K562 (cell line): ENCODE data around the gene PLPP7. TPM values are rescaled to one million over a fixed set of nuclear protein-coding genes. Genes with fewer than 3 reads are reported as not detected.
A peak's percentile ranks its signal among the peaks of the same experiment; 100 is the strongest.

Source experiments
- ATAC-seq: fragments of 200-7000 bp; cut with Tn5 transposase; 3 replicates; pipeline ENCODE4 v1.9.1; 2020; ENCODE audit warnings: moderate library complexity
- BruUV-seq: library from RNA; stranded (reverse); fragments of 400-500 nt; replicated peaks from 2 replicates; lab custom pipeline; 2021; lab: Mats Ljungman, UMichigan
- CTCF ChIA-PET: fragments of 300-600 bp; formaldehyde crosslinking; extraction: SDS; loops from one replicate; lab custom pipeline; 2021; ENCODE audit warnings: low intra/inter-chr PET ratio; lab: Yijun Ruan, JAX
- POLR2A ChIA-PET: fragments of 300-600, 350-650 bp; sonication (Branson Sonifier 250); formaldehyde crosslinking; extraction: SDS; loops from one replicate; lab custom pipeline; 2021; ENCODE audit warnings: antibody characterized with exemption, inconsistent platforms; lab: Yijun Ruan, JAX
- DNase-seq, 4 experiments: peaks; one replicate each; pipeline versions ENCODE4 v3.0.0 to v3.0.0-alpha.2; 2011 to 2018; ENCODE audit warnings: low spot score in 3 of 4, mixed read lengths in 3 of 4; ENCODE audit errors: extremely low read depth in 1 of 4
- FAIRE-seq: peaks from 2 replicates; lab custom pipeline; 2011; peaks lifted over from hg19 to GRCh38; lab: Jason Lieb, UNC
- H2AFZ ChIP-seq: 2 replicates; pipeline ENCODE4 v1.6.0; 2011; ENCODE audit warnings: low read depth, low read length, control low read depth, inconsistent platforms
- H3K27ac ChIP-seq: fragments of 200-600 bp; 3 replicates; pipeline ENCODE4 v1.8.0; 2011; ENCODE audit warnings: low read depth, mild to moderate bottlenecking, control low read depth, inconsistent platforms, low read length, moderate library complexity, mixed read lengths; ENCODE audit errors: extremely low read depth
- H3K27me3 ChIP-seq, 2 experiments: fragments of 300-600 bp in 1 of 2; 2 replicates in 1 of 2; 3 replicates in 1 of 2; pipeline versions ENCODE4 v1.6.0 to v1.8.0; 2011; ENCODE audit warnings: inconsistent platforms in 2 of 2, low read length in 2 of 2, mild to moderate bottlenecking in 1 of 2, mixed read lengths in 1 of 2, moderate library complexity in 1 of 2; ENCODE audit not compliant: control insufficient read depth in 2 of 2, insufficient read depth in 2 of 2
- H3K36me3 ChIP-seq: fragments of 300-600 bp; 3 replicates; pipeline ENCODE4 v1.8.0; 2011; ENCODE audit warnings: mild to moderate bottlenecking, low read length, inconsistent platforms; ENCODE audit not compliant: control insufficient read depth, insufficient read depth
- H3K4me1 ChIP-seq, 2 experiments: fragments of 200-600 bp in 1 of 2; replicated peaks in 1 of 2; 2 replicates in 1 of 2; 3 replicates in 1 of 2; pipeline versions ENCODE4 v1.5.1 to v1.8.0; 2011; ENCODE audit warnings: inconsistent platforms in 2 of 2, low read length in 2 of 2, mild to moderate bottlenecking in 1 of 2, mixed read lengths in 1 of 2, moderate library complexity in 1 of 2; ENCODE audit not compliant: control insufficient read depth in 2 of 2, insufficient read depth in 2 of 2
- H3K4me2 ChIP-seq: 2 replicates; pipeline ENCODE4 v1.6.1; 2011; ENCODE audit warnings: low read length, control low read depth, inconsistent platforms, mixed read lengths; ENCODE audit not compliant: insufficient read depth
- H3K4me3 ChIP-seq: fragments of 200-600 bp; sonication (generic), shearing (Covaris generic); 2 replicates; pipeline ENCODE4 v1.5.1; 2016; ENCODE audit warnings: control low read depth, inconsistent platforms
- H3K79me2 ChIP-seq: fragments of 200-600 bp; 3 replicates; pipeline ENCODE4 v1.8.0; 2011; ENCODE audit warnings: low read length, inconsistent platforms; ENCODE audit not compliant: control insufficient read depth, insufficient read depth
- H3K9ac ChIP-seq, 2 experiments: 2 replicates each; pipeline versions ENCODE4 v1.6.0 to v1.6.1; 2011; ENCODE audit warnings: low read depth in 2 of 2, low read length in 2 of 2, control low read depth in 1 of 2, inconsistent platforms in 1 of 2, mild to moderate bottlenecking in 1 of 2, mixed read lengths in 1 of 2; ENCODE audit not compliant: insufficient read depth in 1 of 2
- H3K9me1 ChIP-seq: one replicate; pipeline ENCODE4 v1.6.0; 2011; ENCODE audit warnings: inconsistent platforms, mild to moderate bottlenecking, low read length, moderate library complexity; ENCODE audit not compliant: control insufficient read depth, insufficient read depth
- H3K9me3 ChIP-seq: replicated peaks from 2 replicates; pipeline ENCODE4 v1.5.1; 2011; ENCODE audit warnings: low read depth, low read length, inconsistent platforms; ENCODE audit not compliant: control insufficient read depth, insufficient read depth
- H4K20me1 ChIP-seq: replicated peaks from 2 replicates; pipeline ENCODE4 v1.6.1; 2011; ENCODE audit warnings: low read length, inconsistent platforms, mixed read lengths; ENCODE audit not compliant: control insufficient read depth, insufficient read depth
- HMG20B ChIP-seq: fragments of 250-450 bp; sonication (Bioruptor Pico); IDR thresholded peaks from 2 replicates; pipeline ENCODE4 v1.5.0; 2021; ENCODE audit warnings: mild to moderate bottlenecking
- KLF16 ChIP-seq: IDR thresholded peaks from 2 replicates; pipeline ENCODE4 v1.6.1; 2016; ENCODE audit warnings: antibody characterized with exemption
- MCM7 ChIP-seq, 2 experiments: fragments of 450-650 bp; IDR thresholded peaks; 2 replicates each; pipeline ENCODE4 v1.6.1; 2016 to 2018
- PRMT5 ChIP-seq: sonication (generic); formaldehyde crosslinking; IDR thresholded peaks from 2 replicates; pipeline ENCODE4 v1.5.0; 2020; ENCODE audit warnings: missing genetic modification reagents
- ZNF57 ChIP-seq: fragments of 450-650 bp; formaldehyde crosslinking; IDR thresholded peaks from 2 replicates; pipeline ENCODE4 v1.4.0; 2020; ENCODE audit warnings: mild to moderate bottlenecking, moderate library complexity
- ZNF586 ChIP-seq: fragments of 450-650 bp; formaldehyde crosslinking; conservative IDR thresholded peaks from 2 replicates; pipeline ENCODE4 v1.4.0; 2020; ENCODE audit warnings: mild to moderate bottlenecking, moderate library complexity
- WGBS: fragments of 100-300 bp; shearing (Covaris generic); methylation state at CpG from one replicate; pipeline ENCODE4 v1.1.6; 2016; ENCODE audit warnings: low coverage, mixed read lengths; ENCODE audit not compliant: insufficient coverage; ENCODE audit errors: missing lambda C conversion rate; 5-methylcytosine and 5-hydroxymethylcytosine counted together
- in situ Hi-C: fragments of 300-500 bp; cut with MboI; formaldehyde crosslinking; loops from 4 replicates; pipeline ENCODE4 v1.15.0; 2018; ENCODE audit warnings: inconsistent platforms, mixed read lengths
- intact Hi-C: fragments of 100-400 bp; cut with micrococcal nuclease; formaldehyde crosslinking; loops from 2 replicates; pipeline ENCODE4 v1.14.2; 2022
- polyA plus RNA-seq, 8 experiments: library from polyadenylated mRNA; depleted of rRNA in 4 of 8; stranded (reverse) in 5 of 8; unstranded in 3 of 8; fragments of >200 nt; fragmentation: Nextera tagmentation in 2 of 8; fragmentation: Illumina TruSeq in 1 of 8; extraction: Ambion mirVana in 2 of 8; extraction: Trizol in 1 of 8; gene quantifications; 2 replicates each; pipeline versions ENCODE4 v1.2.1 to v1.2.3, GENCODE V29; 2011 to 2014; ENCODE audit warnings: inconsistent platforms in 1 of 8, missing spikeins in 1 of 8
- total RNA-seq, 7 experiments: library from RNA; depleted of rRNA in 6 of 7; stranded (reverse); fragments of >200 nt in 6 of 7; fragmentation: Illumina TruSeq in 2 of 7; extraction: Trizol in 2 of 7; gene quantifications; 2 replicates each; pipeline versions ENCODE4 v1.2.1 to v1.2.3, GENCODE V29; 2011 to 2021; ENCODE audit warnings: low replicate concordance in 1 of 7
- TF ChIP-seq, protein P1 (sequence below), 2 experiments: fragments of 150-350 bp in 1 of 2; IDR thresholded peaks; 2 replicates each; pipeline ENCODE4 v1.6.1; 2012 to 2016; ENCODE audit warnings: low read depth in 2 of 2, low read length in 2 of 2, mild to moderate bottlenecking in 1 of 2, moderate library complexity in 1 of 2
- TF ChIP-seq, protein P2 (sequence below): sonication (generic); formaldehyde crosslinking; IDR thresholded peaks from 2 replicates; pipeline ENCODE4 v1.8.1; 2023; ENCODE audit warnings: mild to moderate bottlenecking, missing genetic modification reagents, moderate library complexity
- TF ChIP-seq, protein P3 (sequence below), 2 experiments: fragments of 450-650 bp in 1 of 2; sonication (generic) in 1 of 2; formaldehyde crosslinking; conservative IDR thresholded peaks; 2 replicates each; pipeline versions ENCODE4 v1.4.0 to v1.8.1; 2020 to 2022; ENCODE audit warnings: mild to moderate bottlenecking in 1 of 2, missing genetic modification reagents in 1 of 2
- TF ChIP-seq, protein P4 (sequence below): sonication (generic); formaldehyde crosslinking; IDR thresholded peaks from 2 replicates; pipeline ENCODE4 v1.8.0; 2022; ENCODE audit warnings: mild to moderate bottlenecking, missing genetic modification reagents, borderline replicate concordance
- TF ChIP-seq, protein P5 (sequence below), 3 experiments: fragments of 200-800 bp in 1 of 3; sonication (Bioruptor generic) in 1 of 3; sonication (generic) in 1 of 3; formaldehyde crosslinking in 1 of 3; IDR thresholded peaks; 2 replicates each; pipeline versions ENCODE4 v1.6.1 to v1.8.0; 2016 to 2022; ENCODE audit warnings: mild to moderate bottlenecking in 2 of 3, missing compliant biosample characterization in 2 of 3, missing genetic modification characterization in 2 of 3, missing genetic modification reagents in 1 of 3

PLPP7 gene
- total and polyA plus RNA-seq, 9 of the 15 experiments (the other 6 are each of a cell fraction or from before 2014, with no cell fraction given), result 0.09 to 0.93 (median 0.18) TPM; not detected in 4

DNA sequence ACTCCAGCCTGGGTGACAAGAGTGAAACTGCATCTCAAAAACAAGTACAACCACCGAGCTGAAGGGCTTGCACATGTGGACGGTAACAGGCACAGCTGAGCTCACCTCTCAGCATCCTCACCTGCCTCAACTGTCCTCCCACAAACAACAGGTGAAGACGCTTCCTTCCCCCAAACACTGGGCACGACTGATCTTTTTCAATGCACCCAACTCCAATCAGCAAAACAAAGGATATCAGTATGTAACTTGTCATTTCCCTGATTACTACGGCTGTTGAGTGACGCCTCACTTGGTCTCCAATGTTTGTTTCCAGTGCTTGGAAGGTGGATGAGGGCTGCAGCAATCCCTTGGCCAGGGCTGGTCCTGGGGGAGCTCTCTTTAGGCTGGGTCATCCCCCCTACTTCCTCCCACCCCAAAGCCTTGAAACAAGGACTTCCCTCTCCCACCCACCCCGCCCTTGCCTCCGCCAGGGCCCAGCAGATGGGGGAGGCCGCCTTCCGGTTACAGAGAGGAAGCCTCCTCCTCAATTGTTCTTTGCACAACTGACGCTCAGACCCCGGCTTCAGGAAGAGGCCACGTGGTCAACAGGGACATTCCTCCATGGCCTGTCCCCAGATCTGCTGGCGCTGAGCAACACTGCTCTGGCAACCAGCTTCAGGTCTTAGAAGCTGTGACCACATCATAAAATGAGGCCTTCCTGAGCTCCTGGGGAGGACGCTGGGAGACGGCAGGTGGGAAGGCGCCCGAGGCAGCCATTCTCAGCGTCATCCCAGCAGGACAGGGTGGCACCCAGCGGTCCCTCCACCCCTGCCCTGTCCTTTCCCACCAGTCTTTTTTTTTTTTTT, 19.1 kb upstream of the PLPP7 start:
- DNase-seq (peak; percentile 92 to 94 (median 94)), ATAC-seq (peak; percentile 10), FAIRE-seq (peak; percentile 37)
- Histone ChIP-seq H3K9me1 (peaks cover 14% of the 10 kb centered on the region), H3K4me2 (peak overlapping the region; percentile 73), H3K4me3 (no peak overlapping the region), H2AFZ (peak overlapping the region; percentile 79), H3K9ac (peak overlapping the region; percentile 52 to 80), H3K4me1 (peaks cover 47 to 91% of the 10 kb centered on the region in 2 experiments), H3K27ac (peak overlapping the region; percentile 75), H3K36me3 (peaks cover 61% of the 10 kb centered on the region), H3K79me2 (peaks cover 96% of the 10 kb centered on the region), H4K20me1 (peaks cover 22% of the 10 kb centered on the region), H3K27me3 (no peaks in the 10 kb centered on the region; a peak in 1 of 5 replicates), H3K9me3 (no peaks in the 10 kb centered on the region)
- in situ Hi-C loops (no loop called here), intact Hi-C loops (no loop called here)
- ChIA-PET POLR2A (interaction anchor here (0.6 to 14.6 kb wide), 10 partner anchors 8 to 560 kb away, joined by 3 to 338 read pairs (median 4); partner anchors contain the start of gene NUP214), CTCF (no interaction called here)
- 42% methylated on average over 20 of the region's 20 CpGs for WGBS
- BruUV-seq, result no TSS peak
- TF ChIP-seq, protein P1, sequence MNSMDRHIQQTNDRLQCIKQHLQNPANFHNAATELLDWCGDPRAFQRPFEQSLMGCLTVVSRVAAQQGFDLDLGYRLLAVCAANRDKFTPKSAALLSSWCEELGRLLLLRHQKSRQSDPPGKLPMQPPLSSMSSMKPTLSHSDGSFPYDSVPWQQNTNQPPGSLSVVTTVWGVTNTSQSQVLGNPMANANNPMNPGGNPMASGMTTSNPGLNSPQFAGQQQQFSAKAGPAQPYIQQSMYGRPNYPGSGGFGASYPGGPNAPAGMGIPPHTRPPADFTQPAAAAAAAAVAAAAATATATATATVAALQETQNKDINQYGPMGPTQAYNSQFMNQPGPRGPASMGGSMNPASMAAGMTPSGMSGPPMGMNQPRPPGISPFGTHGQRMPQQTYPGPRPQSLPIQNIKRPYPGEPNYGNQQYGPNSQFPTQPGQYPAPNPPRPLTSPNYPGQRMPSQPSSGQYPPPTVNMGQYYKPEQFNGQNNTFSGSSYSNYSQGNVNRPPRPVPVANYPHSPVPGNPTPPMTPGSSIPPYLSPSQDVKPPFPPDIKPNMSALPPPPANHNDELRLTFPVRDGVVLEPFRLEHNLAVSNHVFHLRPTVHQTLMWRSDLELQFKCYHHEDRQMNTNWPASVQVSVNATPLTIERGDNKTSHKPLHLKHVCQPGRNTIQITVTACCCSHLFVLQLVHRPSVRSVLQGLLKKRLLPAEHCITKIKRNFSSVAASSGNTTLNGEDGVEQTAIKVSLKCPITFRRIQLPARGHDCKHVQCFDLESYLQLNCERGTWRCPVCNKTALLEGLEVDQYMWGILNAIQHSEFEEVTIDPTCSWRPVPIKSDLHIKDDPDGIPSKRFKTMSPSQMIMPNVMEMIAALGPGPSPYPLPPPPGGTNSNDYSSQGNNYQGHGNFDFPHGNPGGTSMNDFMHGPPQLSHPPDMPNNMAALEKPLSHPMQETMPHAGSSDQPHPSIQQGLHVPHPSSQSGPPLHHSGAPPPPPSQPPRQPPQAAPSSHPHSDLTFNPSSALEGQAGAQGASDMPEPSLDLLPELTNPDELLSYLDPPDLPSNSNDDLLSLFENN (IDR thresholded peaks at IDR 0.05; ENCODE audit: low read depth in 2 of 2, low read length in 2 of 2), result no peak
- TF ChIP-seq ZNF586 (no peak), ZNF57 (CRISPR knock-in tag) (no peak), HMG20B (CRISPR knock-in tag) (no peak), MCM7 (IDR thresholded peaks at IDR 0.05) (no peak), PRMT5 (no peak), KLF16 (no peak)
- TF ChIP-seq, protein P2, sequence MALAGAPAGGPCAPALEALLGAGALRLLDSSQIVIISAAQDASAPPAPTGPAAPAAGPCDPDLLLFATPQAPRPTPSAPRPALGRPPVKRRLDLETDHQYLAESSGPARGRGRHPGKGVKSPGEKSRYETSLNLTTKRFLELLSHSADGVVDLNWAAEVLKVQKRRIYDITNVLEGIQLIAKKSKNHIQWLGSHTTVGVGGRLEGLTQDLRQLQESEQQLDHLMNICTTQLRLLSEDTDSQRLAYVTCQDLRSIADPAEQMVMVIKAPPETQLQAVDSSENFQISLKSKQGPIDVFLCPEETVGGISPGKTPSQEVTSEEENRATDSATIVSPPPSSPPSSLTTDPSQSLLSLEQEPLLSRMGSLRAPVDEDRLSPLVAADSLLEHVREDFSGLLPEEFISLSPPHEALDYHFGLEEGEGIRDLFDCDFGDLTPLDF (CRISPR knock-in tag), result 0 out of 2 replicates have a peak, but pooled peaks have one; percentile 18
- TF ChIP-seq, protein P3, sequence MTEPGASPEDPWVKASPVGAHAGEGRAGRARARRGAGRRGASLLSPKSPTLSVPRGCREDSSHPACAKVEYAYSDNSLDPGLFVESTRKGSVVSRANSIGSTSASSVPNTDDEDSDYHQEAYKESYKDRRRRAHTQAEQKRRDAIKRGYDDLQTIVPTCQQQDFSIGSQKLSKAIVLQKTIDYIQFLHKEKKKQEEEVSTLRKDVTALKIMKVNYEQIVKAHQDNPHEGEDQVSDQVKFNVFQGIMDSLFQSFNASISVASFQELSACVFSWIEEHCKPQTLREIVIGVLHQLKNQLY (CRISPR knock-in tag; conservative IDR thresholded peaks at IDR 0.05), result 0 out of 4 replicates have a peak, but pooled peaks of 1 of the 2 experiments have one; percentile 30
- TF ChIP-seq, protein P4, sequence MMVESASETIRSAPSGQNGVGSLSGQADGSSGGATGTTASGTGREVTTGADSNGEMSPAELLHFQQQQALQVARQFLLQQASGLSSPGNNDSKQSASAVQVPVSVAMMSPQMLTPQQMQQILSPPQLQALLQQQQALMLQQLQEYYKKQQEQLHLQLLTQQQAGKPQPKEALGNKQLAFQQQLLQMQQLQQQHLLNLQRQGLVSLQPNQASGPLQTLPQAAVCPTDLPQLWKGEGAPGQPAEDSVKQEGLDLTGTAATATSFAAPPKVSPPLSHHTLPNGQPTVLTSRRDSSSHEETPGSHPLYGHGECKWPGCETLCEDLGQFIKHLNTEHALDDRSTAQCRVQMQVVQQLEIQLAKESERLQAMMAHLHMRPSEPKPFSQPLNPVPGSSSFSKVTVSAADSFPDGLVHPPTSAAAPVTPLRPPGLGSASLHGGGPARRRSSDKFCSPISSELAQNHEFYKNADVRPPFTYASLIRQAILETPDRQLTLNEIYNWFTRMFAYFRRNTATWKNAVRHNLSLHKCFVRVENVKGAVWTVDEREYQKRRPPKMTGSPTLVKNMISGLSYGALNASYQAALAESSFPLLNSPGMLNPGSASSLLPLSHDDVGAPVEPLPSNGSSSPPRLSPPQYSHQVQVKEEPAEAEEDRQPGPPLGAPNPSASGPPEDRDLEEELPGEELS (CRISPR knock-in tag), result no peak
- TF ChIP-seq, protein P5, sequence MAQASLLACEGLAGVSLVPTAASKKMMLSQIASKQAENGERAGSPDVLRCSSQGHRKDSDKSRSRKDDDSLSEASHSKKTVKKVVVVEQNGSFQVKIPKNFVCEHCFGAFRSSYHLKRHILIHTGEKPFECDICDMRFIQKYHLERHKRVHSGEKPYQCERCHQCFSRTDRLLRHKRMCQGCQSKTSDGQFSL (CRISPR knock-in tag; IDR thresholded peaks at IDR 0.05), result no peak
- TF ChIP-seq, protein P5 (tag; IDR thresholded peaks at IDR 0.05), result no peak
